Measurements from ENCODE around the gene STIMATE. TPM values are rescaled to one million over a fixed set of nuclear protein-coding genes. Genes with fewer than 3 reads are reported as not detected.

The STIMATE gene
- polyA plus RNA-seq, 3 donors, result 8.9 to 49.9 (median 11.7) TPM

DNA sequence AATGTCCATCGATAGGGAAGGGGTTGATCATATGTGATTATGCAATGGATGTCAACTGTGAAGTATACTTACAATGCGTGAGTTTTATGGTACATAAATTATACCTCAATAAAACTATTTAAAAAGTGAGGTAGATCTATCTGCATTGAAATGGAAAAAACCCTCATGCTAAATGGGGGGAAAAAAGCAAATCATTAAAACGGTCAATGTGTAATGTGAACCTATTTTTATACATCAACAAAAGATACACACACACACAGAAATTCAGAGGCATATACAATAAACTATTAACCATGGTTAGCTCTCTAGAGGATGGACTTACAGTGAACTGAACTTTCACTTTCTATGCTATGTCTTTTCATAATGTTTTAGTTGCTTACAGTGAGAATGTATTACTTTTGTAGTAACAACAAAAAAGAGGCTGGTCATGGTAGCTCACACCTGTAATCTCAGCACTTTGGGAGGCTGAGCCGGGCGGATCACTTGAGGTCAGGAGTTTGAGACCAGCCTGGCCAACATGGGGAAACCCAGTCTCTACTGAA, 23.1 kb downstream of the STIMATE start:
- peaks cover 29 to 30% of the 10 kb centered on the region in 2 donors for H3K36me3 Mint-ChIP-seq
- peaks cover 42% of the 10 kb centered on the region for H3K4me1 Mint-ChIP-seq
- no peak overlapping the region for H2AFZ ChIP-seq (ENCODE audit: insufficient read depth, low read depth, low read length, poor library complexity, severe bottlenecking)
- no peak for DNase-seq
- H3K4me1 ChIP-seq (ENCODE audit: control insufficient read depth in 1 of 2, insufficient read depth in 2 of 2, low read length in 2 of 2), result peaks cover 11 to 12% of the 10 kb centered on the region in 2 donors
- H3K27ac Mint-ChIP-seq, result peak overlapping the region in 1 of 7 donors; percentile 26
- peaks cover 94% of the 10 kb centered on the region for H4K20me1 ChIP-seq (ENCODE audit: insufficient read depth, low read length)
- H3K4me3 Mint-ChIP-seq, result no peak overlapping the region
- no peaks in the 10 kb centered on the region for H3K9me3 ChIP-seq (replicated peaks in 1 of 2; ENCODE audit: control insufficient read depth in 1 of 2, insufficient read depth in 1 of 2, low read length in 2 of 2)
- no peak overlapping the region for H3K27ac ChIP-seq (ENCODE audit: low read depth in 1 of 2, low read length in 2 of 2)
- 80% methylated on average over 2 of the region's 5 CpGs for WGBS (ENCODE audit: insufficient coverage)
- intact Hi-C loops (cut with micrococcal nuclease), result loop anchor here in 1 of 2 donors (10.0 kb wide), 1 partner anchor 201 kb away; no protein-coding TSS in a partner anchor
- H3K27me3 Mint-ChIP-seq (ENCODE audit: low read depth in 3 of 3), result no peaks in the 10 kb centered on the region
- H3K4me3 ChIP-seq (replicated peaks in 1 of 3; ENCODE audit: low read depth in 2 of 3, low read length in 3 of 3), result no peak overlapping the region
- no peak overlapping the region for H3K9ac ChIP-seq (ENCODE audit: insufficient read depth, low read length, poor library complexity, severe bottlenecking)
- no peaks in the 10 kb centered on the region for H3K27me3 ChIP-seq (ENCODE audit: control insufficient read depth in 2 of 2, insufficient read depth in 2 of 2, low read length in 2 of 2)
- no peaks in the 10 kb centered on the region for H3K9me3 Mint-ChIP-seq
- TF ChIP-seq, protein P1, sequence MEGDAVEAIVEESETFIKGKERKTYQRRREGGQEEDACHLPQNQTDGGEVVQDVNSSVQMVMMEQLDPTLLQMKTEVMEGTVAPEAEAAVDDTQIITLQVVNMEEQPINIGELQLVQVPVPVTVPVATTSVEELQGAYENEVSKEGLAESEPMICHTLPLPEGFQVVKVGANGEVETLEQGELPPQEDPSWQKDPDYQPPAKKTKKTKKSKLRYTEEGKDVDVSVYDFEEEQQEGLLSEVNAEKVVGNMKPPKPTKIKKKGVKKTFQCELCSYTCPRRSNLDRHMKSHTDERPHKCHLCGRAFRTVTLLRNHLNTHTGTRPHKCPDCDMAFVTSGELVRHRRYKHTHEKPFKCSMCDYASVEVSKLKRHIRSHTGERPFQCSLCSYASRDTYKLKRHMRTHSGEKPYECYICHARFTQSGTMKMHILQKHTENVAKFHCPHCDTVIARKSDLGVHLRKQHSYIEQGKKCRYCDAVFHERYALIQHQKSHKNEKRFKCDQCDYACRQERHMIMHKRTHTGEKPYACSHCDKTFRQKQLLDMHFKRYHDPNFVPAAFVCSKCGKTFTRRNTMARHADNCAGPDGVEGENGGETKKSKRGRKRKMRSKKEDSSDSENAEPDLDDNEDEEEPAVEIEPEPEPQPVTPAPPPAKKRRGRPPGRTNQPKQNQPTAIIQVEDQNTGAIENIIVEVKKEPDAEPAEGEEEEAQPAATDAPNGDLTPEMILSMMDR (IDR thresholded peaks at IDR 0.05), result no peak
- H3K36me3 ChIP-seq (replicated peaks in 1 of 2; ENCODE audit: control insufficient read depth in 1 of 2, insufficient read depth in 2 of 2, low read length in 2 of 2), result peaks cover 8 to 17% of the 10 kb centered on the region in 2 donors
- no peak overlapping the region for H3K4me2 ChIP-seq (replicated peaks; ENCODE audit: extremely low read depth, low read length, poor library complexity, severe bottlenecking)
- peaks cover 77% of the 10 kb centered on the region for H3K79me2 ChIP-seq (ENCODE audit: insufficient read depth, low read length)

DNA sequence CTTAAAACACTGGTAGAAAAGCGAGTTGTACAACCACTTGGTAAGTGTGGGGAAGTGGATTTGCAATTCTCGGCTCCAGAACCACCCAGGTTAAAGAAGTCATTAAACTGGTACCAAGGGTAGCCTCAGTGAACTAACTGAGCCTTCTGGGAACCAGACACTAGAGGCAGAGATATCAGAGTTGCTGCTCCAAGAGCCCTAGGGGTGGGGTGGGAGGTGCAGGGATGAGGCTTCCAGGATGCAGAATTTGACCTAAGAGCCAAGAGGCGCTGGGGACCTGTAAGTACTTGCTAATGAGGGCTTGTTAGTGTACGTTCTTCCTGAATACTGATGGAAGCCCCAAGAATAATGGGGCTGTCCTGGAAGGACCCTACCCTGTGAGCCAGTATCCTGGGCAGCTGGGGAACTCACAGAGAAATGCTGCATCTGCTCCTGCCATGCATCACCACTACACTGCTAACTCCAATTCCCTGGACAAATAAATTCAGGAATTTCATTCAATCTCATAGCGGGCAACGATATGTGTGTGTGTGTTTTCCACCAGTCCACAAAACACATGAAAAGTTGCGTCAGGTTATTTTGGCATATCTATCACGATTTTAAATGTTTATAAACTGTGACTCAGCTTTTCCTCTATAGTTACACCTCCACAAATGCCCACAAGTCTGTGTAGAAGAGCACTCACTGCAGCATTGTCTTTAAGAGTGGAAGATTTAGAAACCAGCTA, 23.8 kb downstream of the STIMATE start:
- H3K4me3 ChIP-seq (replicated peaks in 1 of 3; ENCODE audit: low read depth in 2 of 3, low read length in 3 of 3), result no peak overlapping the region
- H3K4me3 Mint-ChIP-seq, result no peak overlapping the region
- DNase-seq, result no peak
- no peak overlapping the region for H3K4me2 ChIP-seq (replicated peaks; ENCODE audit: extremely low read depth, low read length, poor library complexity, severe bottlenecking)
- intact Hi-C loops (cut with micrococcal nuclease), result loop anchor here in 1 of 2 donors (10.0 kb wide), 1 partner anchor 201 kb away; no protein-coding TSS in a partner anchor
- peaks cover 74% of the 10 kb centered on the region for H3K79me2 ChIP-seq (ENCODE audit: insufficient read depth, low read length)
- no peak overlapping the region for H3K27ac ChIP-seq (ENCODE audit: low read depth in 1 of 2, low read length in 2 of 2)
- H3K9ac ChIP-seq (ENCODE audit: insufficient read depth, low read length, poor library complexity, severe bottlenecking), result no peak overlapping the region
- peaks cover 93% of the 10 kb centered on the region for H4K20me1 ChIP-seq (ENCODE audit: insufficient read depth, low read length)
- no peaks in the 10 kb centered on the region for H3K9me3 ChIP-seq (replicated peaks in 1 of 2; ENCODE audit: control insufficient read depth in 1 of 2, insufficient read depth in 1 of 2, low read length in 2 of 2)
- no peak overlapping the region for H3K27ac Mint-ChIP-seq
- peaks cover 2 to 11% of the 10 kb centered on the region in 2 donors for H3K36me3 ChIP-seq (replicated peaks in 1 of 2; ENCODE audit: control insufficient read depth in 1 of 2, insufficient read depth in 2 of 2, low read length in 2 of 2)
- H3K4me1 Mint-ChIP-seq, result peaks cover 42% of the 10 kb centered on the region
- H3K4me1 ChIP-seq (ENCODE audit: control insufficient read depth in 1 of 2, insufficient read depth in 2 of 2, low read length in 2 of 2), result peaks cover 11 to 12% of the 10 kb centered on the region in 2 donors
- H3K36me3 Mint-ChIP-seq, result peaks cover 28 to 30% of the 10 kb centered on the region in 2 donors
- H2AFZ ChIP-seq (ENCODE audit: insufficient read depth, low read depth, low read length, poor library complexity, severe bottlenecking), result no peak overlapping the region
- TF ChIP-seq, protein P1 (IDR thresholded peaks at IDR 0.05), result no peak
- 79% methylated on average over 4 of the region's 8 CpGs for WGBS (ENCODE audit: insufficient coverage)
- H3K27me3 Mint-ChIP-seq (ENCODE audit: low read depth in 3 of 3), result peaks cover 0 to 2% (median 2%) of the 10 kb centered on the region in 3 donors
- H3K27me3 ChIP-seq (ENCODE audit: control insufficient read depth in 2 of 2, insufficient read depth in 2 of 2, low read length in 2 of 2), result no peaks in the 10 kb centered on the region
- H3K9me3 Mint-ChIP-seq, result no peaks in the 10 kb centered on the region
